GM19240 (cell line): ENCODE data around the gene CERCAM.
A peak's percentile ranks its signal among the peaks of the same experiment; 100 is the strongest.
"Not testable (repeated sequence)": the region's sequence is repeated elsewhere in the genome, so short reads cannot be mapped to it uniquely, and the experiment has no call there.

Experiments
- DNase-seq: peaks from one replicate; pipeline ENCODE4 v3.0.0; 2011; ENCODE audit warnings: low spot score; ENCODE audit not compliant: insufficient read length

CERCAM gene

DNA sequence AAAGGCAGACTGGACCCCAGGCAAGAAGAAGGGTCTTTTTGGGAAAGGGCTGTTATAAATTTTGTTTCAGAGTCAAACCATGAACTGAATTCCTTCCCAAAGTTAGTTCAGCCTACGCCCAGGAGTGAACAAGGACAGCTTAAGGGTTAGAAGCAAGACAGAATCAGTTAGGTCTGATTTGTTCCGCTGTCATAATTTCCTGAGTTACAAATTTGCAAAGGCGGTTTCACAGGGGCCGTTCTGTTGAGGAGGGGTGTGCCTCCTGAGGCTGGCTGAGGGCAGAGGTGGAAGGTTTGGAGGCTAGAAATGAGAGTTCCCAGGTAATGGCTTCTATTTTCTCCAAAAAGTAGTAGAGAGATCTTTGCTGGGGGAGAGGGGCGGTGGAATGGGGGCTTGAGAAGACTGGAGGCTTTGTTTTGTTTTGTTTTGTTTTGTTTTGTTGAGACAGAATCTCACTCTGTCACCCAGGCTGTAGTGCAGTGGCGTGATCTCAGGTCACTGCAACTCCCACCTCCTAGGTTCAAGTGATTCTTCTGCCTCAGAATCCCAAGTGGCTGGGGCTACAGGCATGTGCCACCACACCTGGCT is 4.1 kb upstream of the CERCAM start:
- DNase-seq: no peak

DNA sequence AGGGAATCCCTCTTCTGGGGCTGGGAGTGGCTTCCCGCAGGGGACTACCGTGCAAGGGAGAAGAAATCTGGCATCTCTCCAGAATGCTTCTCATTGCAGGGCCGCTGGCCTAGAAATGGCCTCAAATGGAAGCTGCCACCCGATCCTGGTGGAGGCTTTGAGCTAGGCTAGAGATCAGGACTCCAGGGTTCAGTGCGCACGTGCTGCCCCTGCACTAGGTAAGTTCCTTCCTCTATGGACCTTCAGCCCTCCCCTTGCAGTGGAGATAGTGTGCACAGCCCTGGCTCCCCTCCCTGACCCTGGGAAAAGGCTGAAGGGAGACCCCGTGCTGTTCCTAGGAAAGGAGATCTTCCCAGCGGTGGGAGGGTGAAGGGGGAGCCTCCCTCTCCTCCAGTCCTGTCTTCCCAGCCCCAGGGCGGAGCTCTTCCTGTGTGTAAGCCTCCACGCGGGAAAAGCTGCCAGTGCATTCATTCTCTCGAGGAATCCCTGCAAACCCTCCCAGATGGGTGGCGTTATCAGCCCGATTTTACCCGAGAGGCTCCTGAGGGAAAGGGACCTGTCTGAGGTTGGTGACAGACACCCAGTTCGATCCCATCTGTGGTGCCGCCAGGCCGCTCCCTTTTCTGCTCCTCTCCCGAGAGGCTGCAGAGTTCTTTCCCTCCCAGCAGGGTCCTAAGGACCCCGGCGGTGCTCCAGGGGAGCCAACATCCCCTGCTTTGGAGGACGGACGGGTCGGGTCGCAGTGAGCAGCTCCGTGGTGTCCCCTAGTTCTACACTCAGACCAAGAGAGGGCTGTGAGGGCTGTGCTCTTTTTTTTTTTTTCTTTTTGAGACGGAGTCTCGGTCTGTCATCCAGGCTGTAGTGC is 1.4 kb upstream of the CERCAM start:
- no peak for DNase-seq

DNA sequence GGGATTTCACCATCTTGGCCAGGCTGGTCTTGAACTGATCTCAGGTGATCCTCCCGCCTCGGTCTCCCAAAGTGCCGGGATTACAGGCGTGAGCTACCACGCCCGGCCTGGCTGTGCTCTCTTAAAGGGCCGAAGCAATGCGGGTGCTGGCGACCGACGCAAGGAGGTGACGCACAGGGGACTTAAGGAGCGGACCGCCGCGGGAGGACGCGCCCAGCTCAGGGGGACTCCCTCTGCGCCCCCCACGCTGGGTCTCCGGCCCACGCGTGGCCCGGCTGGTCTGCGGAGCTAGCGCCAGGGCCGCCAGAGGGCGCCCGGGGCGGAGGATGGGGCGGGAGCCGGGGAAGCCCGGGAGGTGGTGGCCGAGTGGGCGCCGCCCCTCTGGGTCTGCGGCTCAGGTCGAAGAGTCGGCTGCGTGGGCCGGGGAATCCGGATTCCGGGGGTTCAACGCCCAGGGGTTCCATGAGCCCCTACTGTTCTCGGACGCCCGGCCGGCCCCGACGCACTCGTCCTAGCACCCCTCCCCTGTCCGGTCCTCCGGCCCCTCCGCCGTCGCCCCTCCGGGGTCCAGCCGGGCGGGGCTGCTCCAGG is 502 bp upstream of the CERCAM start:
- DNase-seq: peak; percentile 68

DNA sequence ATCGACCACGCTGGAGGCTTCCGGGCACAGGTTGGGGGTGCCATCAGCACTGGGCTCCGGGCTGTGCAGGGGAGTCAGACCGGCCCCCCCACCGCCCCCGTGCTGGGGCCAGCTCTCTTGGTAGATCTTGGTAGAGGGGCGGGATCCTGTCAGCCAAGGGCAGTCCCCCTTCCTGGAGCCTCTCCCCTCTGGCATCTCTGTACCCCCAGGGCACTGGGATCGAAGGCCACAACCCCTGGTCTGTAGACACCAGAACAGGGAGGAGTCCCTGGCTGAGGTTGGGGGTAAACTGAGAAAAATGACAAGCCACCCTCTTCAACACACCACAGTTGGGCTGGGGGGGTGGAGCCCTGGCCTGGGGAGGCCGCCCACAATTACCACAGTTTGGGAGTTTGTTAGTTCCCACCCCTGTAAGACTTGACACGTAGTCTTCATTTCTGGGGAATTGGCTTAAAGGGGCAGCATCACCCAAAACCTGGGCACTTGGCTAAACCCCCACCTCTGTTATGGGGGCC is 882 bp downstream of the CERCAM start:
- no peak for DNase-seq

DNA sequence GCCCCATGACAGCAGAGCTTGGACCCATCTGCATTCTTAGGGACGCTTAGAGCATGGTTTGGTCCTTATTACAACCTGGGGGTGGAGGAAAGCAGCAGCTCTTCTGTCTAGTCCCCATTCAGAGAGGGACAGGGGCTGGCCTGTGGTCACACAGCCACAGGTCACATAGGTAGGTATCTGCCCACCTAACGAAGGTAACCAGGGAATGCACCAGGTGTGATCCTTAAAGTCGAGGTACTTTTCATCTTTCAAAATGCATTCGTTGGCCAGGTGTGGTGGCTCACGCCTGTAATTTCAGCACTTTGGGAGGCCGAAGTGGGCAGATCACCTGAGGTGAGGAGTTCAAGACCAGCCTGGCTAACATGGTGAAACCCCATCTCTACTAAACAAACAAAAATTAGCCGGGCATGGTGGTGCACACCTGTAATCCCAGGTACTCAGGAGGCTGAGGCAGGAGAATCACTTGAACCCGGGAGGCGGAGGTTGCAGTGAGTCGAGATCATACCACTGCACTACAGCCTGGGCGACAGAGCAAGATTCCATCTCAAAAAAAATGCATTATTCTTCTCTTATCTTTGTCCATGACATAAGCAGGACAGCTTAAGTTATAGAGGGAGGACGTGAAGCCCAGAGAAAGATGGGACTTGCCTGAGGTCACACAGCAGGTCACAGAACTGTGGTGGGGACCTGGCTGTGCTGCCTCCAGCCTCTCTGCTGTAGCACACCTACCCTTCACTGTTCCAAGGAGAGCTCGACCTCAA is 1.5 kb downstream of the CERCAM start:
- not testable (repeated sequence) for DNase-seq

DNA sequence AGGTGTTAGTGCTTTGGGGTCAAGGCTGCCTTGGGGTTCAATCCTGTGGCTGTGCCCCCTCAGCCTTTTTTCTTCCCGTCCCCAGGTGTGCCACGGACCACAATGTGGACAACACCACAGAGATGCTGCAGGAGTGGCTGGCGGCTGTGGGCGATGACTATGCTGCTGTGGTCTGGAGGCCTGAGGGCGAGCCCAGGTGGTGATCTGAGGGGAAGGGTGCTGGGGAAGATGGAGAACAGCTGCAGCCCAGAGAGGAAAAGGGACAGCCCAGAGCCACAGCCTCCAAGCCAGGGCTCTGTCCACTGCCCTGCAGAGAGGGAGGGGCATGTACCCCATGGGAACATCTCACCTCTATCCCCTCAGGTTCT is 2.1 kb downstream of the CERCAM start:
- DNase-seq: no peak

DNA sequence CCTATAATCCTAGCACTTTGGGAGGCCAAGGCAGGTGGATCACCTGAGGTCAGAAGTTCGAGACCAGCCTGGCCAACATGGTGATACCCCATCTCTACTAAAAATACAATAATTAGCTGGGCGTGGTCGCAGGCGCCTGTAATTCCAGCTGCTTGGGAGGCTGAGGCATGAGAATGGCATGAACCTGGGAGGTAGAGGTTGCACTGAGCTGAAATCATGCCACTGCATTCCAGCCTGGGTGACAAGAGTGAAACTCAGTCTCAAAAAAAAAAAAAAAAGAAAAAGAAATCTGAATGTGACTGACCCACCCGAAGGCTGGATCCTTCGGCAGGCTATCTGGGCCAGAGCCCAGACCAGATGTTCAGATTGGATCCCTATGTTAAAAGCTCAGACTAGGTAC is 2.7 kb downstream of the CERCAM start:
- DNase-seq: not testable (repeated sequence)

DNA sequence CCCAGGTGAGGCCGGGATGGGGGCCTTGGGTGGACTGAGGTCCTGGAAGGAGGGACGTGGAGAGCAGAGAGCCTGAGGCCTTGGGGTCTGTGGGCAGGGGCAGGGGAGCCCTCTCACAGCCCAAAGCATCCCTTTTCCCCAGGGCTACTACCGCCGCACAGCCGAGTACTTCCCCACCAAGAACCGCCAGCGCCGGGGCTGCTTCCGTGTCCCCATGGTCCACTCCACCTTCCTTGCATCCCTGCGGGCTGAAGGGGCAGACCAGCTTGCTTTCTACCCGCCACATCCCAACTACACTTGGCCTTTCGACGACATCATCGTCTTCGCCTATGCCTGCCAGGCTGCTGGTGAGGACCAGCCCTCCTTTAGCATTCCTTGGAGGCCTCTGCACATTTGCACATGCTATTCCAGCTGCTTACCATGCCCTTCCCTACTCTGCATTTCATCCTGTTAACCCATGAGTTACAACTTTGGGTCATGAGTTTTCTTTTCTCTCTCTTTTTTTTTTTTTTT is 3.7 kb downstream of the CERCAM start:
- DNase-seq: no peak

DNA sequence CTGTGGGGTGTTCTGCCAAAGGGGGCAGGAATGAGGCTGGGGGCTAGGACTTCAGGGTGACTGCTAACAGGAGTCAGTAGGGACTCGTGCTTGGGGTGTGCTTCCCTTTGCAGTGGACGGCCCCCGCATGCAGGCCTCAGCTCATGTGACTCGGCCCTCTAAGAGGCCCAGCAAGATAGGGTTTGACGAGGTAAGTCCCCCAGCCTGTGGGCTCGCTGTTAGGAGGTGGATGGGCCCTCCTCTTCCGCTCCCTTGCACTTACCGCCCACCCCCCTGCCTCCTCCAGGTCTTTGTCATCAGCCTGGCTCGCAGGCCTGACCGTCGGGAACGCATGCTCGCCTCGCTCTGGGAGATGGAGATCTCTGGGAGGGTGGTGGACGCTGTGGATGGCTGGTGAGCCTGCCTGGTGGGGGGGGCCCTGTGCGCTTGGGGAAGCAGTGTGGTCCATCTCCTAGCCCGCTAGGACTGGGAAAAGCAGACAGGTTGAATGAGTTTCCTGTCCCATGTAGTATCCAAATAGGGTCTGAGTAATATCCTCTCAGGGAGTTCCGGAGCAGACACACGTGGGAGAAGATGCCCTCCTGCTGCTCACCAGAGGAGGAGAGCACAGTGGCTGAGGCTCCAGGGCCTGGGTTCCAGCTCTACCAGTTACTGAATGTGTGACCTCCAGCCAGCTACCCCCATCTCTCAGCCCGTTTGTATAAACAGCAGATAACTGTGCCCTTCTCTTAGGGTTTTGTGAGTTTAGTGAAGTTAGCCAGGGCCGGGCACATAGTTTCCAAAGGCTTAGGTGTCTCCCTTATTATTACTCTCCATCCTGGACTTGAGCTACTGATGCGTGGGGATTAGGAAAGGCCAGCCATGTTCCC is 8.2 kb downstream of the CERCAM start:
- DNase-seq: no peak

DNA sequence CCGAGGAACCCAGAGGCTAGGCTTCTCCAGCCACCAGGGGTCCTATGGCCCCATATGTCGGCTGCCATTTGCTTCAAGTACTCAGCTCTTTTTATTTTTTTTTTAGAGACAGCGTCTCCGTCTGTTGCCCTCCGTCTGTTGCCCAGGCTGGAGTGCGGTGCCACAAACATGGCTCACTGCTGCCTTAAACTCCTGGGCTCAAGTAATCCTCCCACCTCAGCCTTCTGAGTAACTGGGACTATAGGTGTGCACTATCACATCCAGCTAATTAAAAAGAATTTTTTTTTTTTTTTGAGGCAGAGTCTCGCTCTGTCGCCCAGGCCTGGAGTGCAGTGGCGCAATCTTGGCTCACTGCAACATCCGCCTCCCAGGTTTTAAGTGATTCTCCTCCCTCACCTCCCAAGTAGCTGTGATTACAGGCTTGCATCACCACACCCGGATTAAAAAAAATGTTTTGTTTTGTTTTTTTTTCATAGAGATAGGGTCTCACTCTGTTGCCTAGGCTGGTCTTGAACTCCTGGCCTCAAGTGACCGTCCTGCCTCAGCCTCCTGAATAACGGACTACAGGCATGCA is 8.9 kb downstream of the CERCAM start:
- DNase-seq: no peak

DNA sequence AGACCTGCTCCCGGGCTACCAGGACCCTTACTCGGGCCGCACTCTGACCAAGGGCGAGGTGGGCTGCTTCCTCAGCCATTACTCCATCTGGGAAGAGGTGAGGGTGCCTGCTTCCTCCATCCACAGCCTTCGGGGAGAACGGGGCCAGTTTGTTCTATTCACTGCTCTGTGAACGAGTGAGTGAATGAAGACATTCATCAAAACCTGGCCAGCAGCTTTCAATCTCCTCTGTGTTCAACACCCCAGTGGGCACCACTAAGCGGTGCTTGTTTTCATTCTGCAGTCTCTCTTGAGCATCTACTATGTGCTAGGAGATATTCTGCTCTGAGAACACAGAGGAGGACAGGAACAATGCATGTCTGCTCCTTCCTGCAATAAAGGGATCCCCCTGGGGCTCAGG is 10.6 kb downstream of the CERCAM start:
- DNase-seq: no peak

DNA sequence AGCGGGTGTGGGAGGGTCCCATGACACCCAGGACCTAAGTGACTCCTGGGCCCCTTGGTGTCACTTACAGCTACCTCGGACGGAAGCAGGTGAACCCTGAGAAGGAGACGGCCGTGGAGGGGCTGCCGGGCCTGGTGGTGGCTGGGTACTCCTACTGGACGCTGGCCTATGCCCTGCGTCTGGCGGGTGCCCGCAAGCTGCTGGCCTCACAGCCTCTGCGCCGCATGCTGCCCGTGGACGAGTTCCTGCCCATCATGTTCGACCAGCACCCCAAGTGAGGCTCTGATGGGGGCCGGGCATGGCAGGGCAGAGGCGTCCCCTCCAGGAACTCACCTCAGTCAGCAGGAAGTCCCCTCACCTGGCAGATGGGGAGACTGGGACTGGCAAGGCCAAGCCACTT is 13.7 kb downstream of the CERCAM start:
- no peak for DNase-seq

DNA sequence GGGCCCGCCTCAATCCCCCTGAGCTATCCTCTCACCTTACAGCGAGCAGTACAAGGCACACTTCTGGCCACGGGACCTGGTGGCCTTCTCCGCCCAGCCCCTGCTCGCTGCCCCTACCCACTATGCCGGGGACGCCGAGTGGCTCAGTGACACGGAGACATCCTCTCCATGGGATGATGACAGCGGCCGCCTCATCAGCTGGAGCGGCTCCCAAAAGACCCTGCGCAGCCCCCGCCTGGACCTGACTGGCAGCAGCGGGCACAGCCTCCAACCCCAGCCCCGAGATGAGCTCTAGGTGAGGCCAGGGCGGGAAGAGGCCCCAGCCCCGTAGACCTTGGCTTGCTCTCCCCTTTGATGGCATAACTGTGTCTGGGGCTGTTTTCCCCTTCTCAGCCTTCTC is 15.0 kb downstream of the CERCAM start:
- no peak for DNase-seq

DNA sequence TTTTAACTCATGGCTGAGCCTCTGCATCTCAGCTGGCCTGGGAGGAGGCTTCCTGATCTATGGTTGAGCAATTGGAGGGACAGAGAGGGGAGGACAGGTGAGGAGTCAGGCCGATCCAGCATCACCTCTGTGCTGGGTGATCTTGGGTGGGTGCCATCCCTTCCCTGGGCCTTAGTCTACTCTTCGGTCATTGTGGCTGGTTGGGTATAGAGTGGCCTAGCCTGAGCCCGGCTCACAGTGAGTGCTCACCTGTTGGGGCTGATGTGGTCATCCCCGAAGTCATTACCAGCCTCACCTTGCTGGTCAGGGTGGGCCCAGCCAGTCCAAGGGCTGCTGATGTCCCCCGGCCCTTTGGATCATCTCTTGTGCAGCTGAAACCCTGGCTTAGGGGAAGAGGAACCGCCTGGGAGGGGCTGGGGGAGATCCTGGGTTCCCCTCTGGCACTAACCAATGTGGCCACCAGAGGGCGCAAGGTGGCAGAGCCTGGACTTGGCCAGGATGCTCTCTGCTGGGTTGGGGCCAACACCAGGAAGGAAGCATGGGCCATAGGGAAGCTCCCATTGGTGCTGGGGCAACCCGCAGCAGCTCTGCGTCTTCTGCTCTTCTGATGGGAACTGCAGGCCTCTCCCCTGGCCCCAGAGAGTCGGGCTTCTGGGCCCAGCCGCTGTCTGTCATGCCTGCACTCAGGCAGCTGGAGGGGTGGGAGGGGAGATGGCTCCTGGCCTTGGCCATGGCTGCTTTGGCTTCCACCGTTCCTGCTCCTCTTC is 17.9 kb downstream of the CERCAM start:
- DNase-seq: peak; percentile 92

DNA sequence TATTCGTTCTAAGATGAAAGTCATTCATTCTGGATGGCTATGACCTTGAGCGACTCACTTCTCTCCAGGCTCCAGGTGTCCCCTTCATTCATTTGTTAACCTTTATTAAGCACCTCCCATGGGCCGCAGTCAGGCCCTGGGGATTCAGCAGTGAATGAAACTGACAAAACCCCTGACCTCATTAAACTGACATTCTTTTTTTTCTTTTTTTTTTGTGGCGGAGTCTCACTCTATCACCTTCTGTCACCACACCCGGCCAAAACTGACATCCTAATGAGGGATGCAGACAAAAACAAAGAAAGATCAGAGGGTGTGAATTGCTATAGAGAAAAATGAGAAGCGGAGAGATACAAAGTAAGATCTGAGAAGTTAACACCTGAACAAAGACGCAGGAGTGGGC is 18.6 kb downstream of the CERCAM start:
- DNase-seq: no peak

DNA sequence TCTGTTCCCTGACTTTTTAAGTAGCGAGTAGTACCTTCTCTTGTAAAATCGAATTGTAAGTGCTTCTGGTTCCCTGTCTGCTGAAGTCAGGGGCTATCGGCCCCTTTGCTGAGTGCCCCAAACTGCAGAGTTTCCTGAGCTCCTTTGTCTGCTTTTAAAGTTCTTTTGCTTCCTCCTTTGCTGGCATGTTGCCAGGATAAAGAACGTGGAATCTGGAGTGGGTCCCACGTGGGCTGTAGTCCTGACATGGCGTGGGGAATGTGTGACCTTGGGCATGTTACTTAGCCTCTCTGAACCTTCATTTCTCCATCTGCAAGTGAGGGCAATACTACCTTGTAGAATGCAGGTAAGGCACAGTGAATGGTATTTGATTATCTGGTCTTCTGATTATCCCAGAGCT is 21.5 kb downstream of the CERCAM start:
- DNase-seq: no peak

DNA sequence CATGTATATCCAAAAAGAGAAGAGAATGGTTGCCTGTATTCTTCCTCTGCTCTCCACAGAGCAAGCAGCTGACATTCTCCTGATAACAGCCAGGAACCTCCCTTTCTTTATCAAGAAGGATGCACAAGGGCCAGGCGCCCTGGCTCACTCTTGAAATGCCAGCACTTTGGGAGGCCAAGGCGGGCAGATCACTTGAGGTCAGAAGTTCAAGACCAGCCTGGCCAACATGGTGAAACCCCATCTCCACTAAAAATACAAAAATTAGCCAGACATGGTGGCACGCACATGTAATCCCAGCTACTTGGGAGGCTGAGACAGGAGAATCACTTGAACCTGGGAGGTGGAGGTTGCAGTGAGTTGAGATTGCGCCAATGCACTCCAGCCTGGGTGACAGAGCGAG is 25.8 kb downstream of the CERCAM start:
- not testable (repeated sequence) for DNase-seq

DNA sequence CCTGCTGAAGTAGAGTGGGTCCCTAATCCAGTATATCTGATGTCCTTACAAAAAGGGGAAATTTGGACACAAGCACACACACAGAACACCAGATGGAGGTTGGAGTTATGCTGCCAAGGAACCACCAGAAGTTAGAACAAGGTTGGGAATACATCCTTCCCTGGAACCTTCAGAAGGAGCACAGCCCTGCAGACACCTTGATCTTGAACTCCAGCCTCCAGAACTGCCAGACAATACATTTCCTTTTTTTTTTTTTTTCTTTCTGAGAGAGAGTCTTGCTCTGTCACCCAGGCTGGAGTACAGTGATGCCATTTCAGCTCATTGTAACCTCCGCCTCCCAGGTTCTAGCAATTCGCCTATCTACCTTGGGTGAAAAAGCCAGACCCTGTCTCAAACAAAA is 28.1 kb downstream of the CERCAM start:
- no peak for DNase-seq

DNA sequence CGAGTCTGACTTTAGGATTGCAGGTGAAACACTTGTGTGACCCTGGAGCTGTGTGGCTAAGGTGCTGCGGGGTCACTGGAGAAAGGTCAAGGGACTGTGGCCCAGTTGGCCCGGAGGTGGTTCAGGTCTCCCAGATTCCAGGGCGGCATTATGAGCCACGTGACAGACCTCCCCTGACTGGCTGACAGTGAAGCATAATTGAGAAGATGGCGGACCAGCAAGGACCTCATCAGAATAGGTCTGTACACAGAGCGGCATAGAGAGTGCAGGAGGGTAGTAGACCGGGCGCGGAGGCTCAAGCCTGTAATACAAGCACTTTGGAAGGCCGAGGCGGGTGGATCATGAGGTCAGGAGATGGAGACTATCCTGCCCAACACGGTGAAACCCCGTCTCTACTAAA is 34.3 kb downstream of the CERCAM start:
- DNase-seq: no peak
